PFSK-1 (cell line): Measurements from ENCODE around the gene ARHGAP15.

Experiments
- FOXP2 ChIP-seq: optimal IDR thresholded peaks from 2 replicates; pipeline ENCODE3; 2011; ENCODE audit warnings: borderline replicate concordance, control low read depth, inconsistent platforms; ENCODE audit not compliant: insufficient read depth; ENCODE audit errors: extremely low read length, extremely low read depth
- POLR2AphosphoS5 ChIP-seq: IDR thresholded peaks from 2 replicates; pipeline ENCODE4 v1.6.1; 2012; ENCODE audit warnings: low read depth, mild to moderate bottlenecking, control low read depth, low read length, moderate library complexity
- REST ChIP-seq, 2 experiments: IDR thresholded peaks; 2 replicates each; pipeline versions ENCODE4 v1.6.1 to v1.8.0; 2011 to 2012; ENCODE audit warnings: low read depth in 2 of 2, low read length in 2 of 2, control low read depth in 1 of 2, inconsistent platforms in 1 of 2, mild to moderate bottlenecking in 1 of 2, moderate library complexity in 1 of 2; ENCODE audit not compliant: insufficient read depth in 1 of 2
- SIN3A ChIP-seq: IDR thresholded peaks from 2 replicates; pipeline ENCODE4 v1.6.1; 2012; ENCODE audit warnings: mild to moderate bottlenecking, low read length, moderate library complexity, borderline replicate concordance; ENCODE audit not compliant: insufficient read depth
- TAF1 ChIP-seq: IDR thresholded peaks from 2 replicates; pipeline ENCODE4 v1.6.1; 2012; ENCODE audit warnings: low read length, control low read depth, borderline replicate concordance; ENCODE audit not compliant: insufficient read depth

Gene ARHGAP15

GRCh38 chr2:143675021-143675420 lies 545.8 kb downstream of the ARHGAP15 start:
- TF ChIP-seq POLR2AphosphoS5 = no peak
- TF ChIP-seq FOXP2 = no peak
- no peak for TF ChIP-seq SIN3A
- TF ChIP-seq TAF1 = no peak
- TF ChIP-seq REST (IDR thresholded peaks at IDR 0.05; ENCODE audit: insufficient read depth in 1 of 2, low read depth in 2 of 2, low read length in 2 of 2) = no peak

- TF ChIP-seq POLR2AphosphoS5 (no peak), FOXP2 (no peak), REST (IDR thresholded peaks at IDR 0.05; ENCODE audit: insufficient read depth in 1 of 2, low read depth in 2 of 2, low read length in 2 of 2) (no peak)
These were observed 550.4 kb downstream of the ARHGAP15 start for GRCh38 chr2:143679617-143680016.

- TF ChIP-seq POLR2AphosphoS5 = no peak
These were observed 551.7 kb downstream of the ARHGAP15 start for GRCh38 chr2:143680885-143681405.

GRCh38 chr2:143682436-143683055 lies 553.3 kb downstream of the ARHGAP15 start:
- TF ChIP-seq TAF1 = no peak
- TF ChIP-seq SIN3A = no peak
- no peak for TF ChIP-seq REST (IDR thresholded peaks at IDR 0.05; ENCODE audit: insufficient read depth in 1 of 2, low read depth in 2 of 2, low read length in 2 of 2)
- TF ChIP-seq FOXP2 = no peak
- no peak for TF ChIP-seq POLR2AphosphoS5

- TF ChIP-seq SIN3A (no peak), POLR2AphosphoS5 (no peak), TAF1 (no peak), FOXP2 (no peak)
These were observed 554.8 kb downstream of the ARHGAP15 start for GRCh38 chr2:143683977-143684376.

DNA sequence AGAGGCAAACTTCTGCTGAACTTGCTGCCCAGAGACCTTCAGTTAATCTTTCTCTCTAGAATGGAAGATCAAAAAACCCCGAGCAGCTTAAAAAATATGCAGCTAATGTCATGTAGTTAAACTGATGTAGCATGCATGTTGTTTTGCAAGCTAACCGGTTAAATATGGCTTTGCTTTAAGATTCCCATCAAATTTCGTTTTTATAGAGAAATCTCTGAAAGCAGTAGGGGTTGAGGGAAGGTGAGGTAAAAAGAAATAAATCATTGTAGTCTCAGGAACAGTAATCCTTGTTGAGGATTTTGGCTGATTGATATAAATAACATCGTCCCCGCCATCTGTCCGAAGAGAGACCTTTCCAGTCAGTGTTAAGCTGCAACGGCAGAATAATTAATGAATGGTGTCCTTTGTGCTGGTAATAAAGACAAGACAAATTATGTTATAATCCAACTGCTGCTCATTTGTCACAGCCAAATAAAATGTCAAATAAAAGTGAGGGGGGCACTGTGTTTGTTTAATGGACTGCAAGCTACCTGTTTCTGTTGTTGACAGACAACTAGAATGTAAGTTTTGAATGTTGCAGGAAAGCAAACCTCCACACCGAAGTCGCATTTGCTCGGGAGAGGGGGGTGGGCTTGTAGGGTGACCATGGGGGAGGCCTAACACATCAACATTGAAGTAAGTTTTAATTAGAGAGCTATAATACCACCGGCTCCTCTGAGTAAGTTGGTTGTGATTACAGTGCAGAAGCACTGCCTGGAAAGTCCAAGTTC lies 555.5 kb downstream of the ARHGAP15 start:
- no peak for TF ChIP-seq FOXP2
- no peak for TF ChIP-seq POLR2AphosphoS5
- TF ChIP-seq TAF1 = no peak
- no peak for TF ChIP-seq REST (IDR thresholded peaks at IDR 0.05; ENCODE audit: insufficient read depth in 1 of 2, low read depth in 2 of 2, low read length in 2 of 2)
- no peak for TF ChIP-seq SIN3A
